GM18517 (cell line): ENCODE measurements around the gene GP1BA.

Source experiments
- ATAC-seq: cut with Tn5 transposase; IDR thresholded peaks from one replicate; pipeline ENCODE4 v1.9.1; 2021; ENCODE audit warnings: mild to moderate bottlenecking, moderate library complexity; ENCODE audit not compliant: unreplicated experiment

Gene GP1BA

DNA sequence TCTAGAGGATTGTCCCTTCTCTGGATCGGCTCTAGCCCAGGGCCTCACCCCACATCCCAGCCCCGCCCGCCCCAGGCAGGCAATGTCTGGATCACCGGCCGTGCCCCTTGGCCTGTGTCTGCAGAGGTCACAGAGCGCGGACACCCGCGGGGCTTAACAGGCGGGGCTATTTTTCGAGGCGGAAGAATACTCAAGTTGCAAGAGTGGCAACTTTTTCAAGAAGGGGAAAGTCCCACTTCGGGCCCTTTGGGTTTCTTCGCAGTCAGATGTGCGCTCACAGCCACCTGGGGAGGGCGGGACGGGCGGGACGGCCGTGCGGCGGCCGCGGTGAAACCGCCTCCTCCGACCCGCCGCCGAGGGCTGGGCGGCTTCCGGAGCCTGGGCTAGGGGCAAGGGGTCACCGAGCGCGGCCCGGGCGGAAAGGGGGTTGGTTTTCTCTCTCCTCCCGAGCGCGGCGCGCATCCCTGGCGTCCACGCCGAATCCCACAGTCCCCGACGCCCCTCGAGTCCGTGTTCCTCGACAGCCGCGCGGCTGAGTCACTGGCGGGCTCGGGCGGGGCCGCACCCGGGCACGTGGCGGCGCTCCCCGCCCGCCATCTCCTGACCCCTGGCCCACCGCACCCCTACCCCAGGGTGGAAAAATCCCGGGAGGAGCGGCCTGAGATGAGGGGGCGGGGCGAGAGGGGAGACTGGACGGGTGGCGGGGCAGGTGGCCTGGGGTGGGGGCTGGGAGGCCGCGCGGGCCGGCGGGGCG is 17.4 kb downstream of the GP1BA start:
- peak; percentile 49 for ATAC-seq

GRCh38 chr17:4950075-4950745 is 18.1 kb downstream of the GP1BA start:
- no peak for ATAC-seq

GRCh38 chr17:4950746-4951204 is 18.7 kb downstream of the GP1BA start, which contains the start of gene ENO3:
ENO3 (plus strand) TSS chr17:4951119; CDS start chr17:4951830, 711 bp downstream.
- ATAC-seq, result no peak

- ATAC-seq, result no peak
These were observed 19.4 kb downstream of the GP1BA start for GRCh38 chr17:4951486-4951885.

DNA sequence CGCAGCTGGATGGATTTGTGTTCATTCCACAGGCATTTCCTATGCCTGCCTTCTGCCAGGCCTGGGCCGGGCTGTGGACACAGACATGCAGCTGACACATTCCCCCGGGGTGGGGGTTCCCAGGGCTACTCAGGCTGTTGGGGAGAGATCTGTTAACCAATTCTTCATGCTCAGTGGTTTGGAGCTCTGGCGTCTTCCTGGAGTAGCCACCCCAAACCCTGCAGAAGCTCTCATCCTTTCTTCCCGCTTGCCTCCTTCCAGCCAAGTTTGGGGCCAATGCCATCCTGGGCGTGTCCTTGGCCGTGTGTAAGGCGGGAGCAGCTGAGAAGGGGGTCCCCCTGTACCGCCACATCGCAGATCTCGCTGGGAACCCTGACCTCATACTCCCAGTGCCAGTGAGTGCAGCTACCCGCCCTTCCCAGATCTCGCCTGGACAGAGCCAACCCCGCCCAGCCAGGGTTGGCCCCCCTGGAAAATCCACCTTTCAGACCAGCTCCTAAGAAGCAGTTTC is 21.4 kb downstream of the GP1BA start:
- no peak for ATAC-seq

DNA sequence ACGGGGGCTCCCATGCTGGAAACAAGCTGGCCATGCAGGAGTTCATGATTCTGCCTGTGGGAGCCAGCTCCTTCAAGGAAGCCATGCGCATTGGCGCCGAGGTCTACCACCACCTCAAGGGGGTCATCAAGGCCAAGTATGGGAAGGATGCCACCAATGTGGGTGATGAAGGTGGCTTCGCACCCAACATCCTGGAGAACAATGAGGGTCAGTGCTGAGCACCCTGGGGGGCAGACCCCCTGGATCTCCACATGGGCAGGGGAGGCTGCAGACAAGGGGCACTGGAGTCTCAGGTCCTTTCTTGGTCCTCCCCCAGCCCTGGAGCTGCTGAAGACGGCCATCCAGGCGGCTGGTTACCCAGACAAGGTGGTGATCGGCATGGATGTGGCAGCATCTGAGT is 23.0 kb downstream of the GP1BA start:
- no peak for ATAC-seq

- ATAC-seq, result no peak
These were observed 24.5 kb downstream of the GP1BA start for GRCh38 chr17:4956493-4957061.

- no peak for ATAC-seq
These were observed 26.0 kb downstream of the GP1BA start for GRCh38 chr17:4958102-4958501.

DNA sequence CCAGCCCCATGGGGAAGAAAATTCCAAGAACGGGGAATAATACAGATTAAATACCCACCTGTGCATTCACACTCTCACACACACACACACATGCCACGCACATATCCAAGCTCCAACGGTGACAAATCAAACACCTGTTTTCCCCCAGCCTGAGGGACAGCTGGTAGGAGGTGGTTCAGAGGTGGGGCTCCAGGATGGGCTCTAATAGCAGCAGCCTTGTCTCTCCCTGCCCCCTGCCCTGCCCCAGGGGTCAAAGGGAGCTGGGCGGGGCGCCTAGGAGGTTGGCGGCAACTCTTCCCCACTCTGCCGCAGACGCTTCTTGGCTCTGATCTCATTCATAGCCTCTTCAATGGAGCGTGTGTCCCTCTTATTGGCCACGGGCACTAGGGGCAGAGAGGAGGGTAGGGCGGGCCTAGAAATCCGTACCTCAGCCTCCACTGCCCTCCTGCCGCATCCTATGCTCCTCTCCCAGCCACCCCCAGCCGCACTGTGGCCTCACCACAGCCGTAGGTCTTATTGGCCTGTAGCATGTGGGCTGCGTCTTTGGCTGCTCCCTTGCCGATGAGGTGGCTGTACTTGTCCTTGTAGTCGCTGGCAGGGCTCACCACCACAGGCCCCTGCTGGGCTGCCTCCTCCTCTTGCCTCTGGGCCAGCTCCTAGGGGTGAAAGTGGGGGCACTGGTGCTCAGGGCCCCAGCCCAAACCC is 27.3 kb downstream of the GP1BA start:
- ATAC-seq, result no peak

DNA sequence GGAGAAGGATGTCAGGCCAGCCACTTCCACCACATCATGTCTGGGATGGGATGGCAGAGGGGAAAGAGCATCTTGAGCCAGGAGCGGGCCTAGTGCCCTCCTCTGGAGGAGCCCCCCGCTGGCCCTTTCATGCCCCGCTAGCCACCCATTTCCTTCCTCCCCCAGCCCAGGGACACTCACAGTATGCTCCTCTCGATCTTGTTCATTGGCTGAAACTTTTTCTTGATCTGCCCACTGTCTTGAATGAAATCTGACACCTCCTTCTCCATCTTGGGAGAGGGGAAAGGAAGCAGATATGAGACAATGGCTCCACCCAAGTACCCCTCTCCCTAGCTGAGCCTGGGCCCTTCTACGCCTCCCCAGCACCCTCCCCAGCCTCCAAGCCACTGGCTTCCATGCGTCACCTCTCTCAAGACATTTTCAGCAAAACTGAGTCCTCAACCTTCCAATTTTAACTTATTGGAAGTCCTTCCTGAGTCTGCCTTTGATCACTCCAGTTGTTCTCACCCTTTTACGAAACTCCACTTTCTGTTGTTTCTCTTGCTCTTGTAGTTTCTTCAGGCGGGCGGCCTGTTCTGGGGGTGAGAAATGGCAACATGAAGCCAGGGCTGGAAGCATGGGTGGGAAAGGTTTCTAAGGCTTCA is 28.3 kb downstream of the GP1BA start:
- no peak for ATAC-seq

DNA sequence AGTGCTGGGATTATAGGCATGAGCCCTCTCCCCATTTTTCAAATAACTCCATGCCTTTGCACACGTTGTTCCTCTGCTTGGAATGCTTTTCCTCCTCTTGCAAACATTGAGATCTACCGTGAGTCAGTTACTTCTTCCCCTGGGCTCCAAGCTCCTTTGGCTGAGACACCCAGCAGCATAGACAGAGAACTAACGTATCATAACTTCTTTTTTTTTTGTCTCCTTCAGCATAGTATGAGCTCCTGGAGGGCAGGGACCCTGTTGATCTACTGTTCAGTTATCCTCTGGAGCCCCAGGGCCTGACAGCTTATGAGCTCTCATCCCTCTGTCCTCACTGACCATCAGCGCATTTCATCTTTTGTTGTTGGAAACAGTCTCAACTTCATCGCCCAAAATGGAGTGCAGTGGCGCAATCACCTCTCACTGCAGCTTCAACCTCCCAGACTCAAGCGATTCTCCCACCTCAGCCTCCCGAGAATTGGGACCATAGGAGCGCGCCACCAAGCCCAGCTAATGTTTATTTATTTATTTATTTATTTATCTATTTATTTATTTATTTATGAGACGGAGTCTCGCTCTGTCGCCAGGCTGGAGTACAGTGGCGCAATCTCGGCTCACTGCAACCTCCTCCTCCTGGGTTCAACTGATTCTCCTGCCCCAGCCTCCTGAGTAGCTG is 33.4 kb downstream of the GP1BA start:
- ATAC-seq, result no peak

- peak; percentile 85 for ATAC-seq
These were observed 34.9 kb downstream of the GP1BA start for GRCh38 chr17:4966844-4967538.

DNA sequence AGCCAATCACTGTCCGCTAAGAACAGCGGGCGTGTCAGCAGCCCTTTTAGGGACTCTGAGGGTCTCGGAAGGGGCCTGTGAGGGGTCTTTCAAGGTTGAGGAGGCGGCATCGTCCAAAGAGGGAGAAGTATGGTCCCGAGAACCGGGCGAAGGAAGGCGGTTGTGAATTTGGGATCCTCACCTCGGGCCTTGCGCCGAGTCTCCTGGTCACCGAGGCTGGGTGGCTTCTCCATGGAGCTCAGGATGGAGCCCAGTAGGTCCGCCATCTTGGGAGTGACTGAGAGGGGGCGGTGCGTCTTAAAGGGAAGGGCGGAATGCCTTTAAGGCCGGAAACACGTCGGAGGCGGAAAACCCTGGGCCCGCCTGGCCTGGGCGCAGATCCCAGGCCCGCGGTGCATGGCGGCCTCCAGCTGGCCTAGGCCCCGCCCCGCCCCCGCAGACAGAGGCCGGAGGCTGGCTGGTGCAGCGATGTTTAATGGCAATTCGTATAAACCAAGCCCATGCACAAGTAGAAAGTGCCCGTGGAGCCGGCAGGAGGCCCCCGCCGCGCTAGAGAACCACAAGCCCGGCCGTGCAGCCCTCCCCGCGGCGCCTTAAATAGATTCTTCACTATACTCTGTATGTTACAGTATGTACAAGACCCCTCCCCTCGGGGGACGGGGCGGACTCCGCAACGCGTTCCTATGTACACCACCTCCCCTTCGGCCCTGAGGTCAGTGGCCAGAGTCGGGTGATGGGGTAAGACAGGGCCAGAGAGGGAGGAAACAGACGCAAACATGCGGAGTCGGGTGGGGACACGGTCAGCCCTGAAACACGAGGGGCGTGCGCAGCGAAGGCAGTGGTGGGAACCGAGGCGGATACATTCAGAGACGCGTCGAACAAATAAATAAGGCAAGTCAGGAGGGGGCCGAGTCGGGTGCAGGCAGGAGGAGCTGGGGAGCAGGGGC is 35.7 kb downstream of the GP1BA start, which contains the start of gene SPAG7:
Gene SPAG7 (minus strand): TSS at position 279 of the 947 bp plus-strand sequence. CDS start 13 bp downstream, at position 266.
- ATAC-seq, result peak; percentile 66

- no peak for ATAC-seq
These were observed 36.5 kb downstream of the GP1BA start for GRCh38 chr17:4968486-4969046.

GRCh38 chr17:4969047-4969550 is 37.0 kb downstream of the GP1BA start:
- ATAC-seq, result no peak

GRCh38 chr17:4969551-4970173 is 37.6 kb downstream of the GP1BA start:
- ATAC-seq, result no peak

- no peak for ATAC-seq
These were observed 38.2 kb downstream of the GP1BA start for GRCh38 chr17:4970273-4970672.
